Activated naive CD4-positive, alpha-beta T cell treated with anti-CD3 and anti-CD28 coated beads, Interleukin-2, amount 10 ng/mL, durations not matched to agents 7 days and 5 days (primary cell): ENCODE measurements around the gene CDK5RAP1.
"Not testable (repeated sequence)": the region's sequence is repeated elsewhere in the genome, so short reads cannot be mapped to it uniquely, and the experiment has no call there.

ENCODE experiments used
- CTCF ChIA-PET: fragments of 350-600 bp; sonication (Branson Sonifier 250); formaldehyde crosslinking; loops from one replicate; lab custom pipeline; 2021; ENCODE audit warnings: antibody characterized with exemption; lab: Charles Lee
- DNase-seq: peaks from one replicate; pipeline ENCODE4 v3.0.0-alpha.2; 2020
- H3K27ac Mint-ChIP-seq: one replicate; pipeline ENCODE4 v1.8.0; 2021; ENCODE audit warnings: mild to moderate bottlenecking, moderate library complexity, mixed read lengths
- H3K27me3 Mint-ChIP-seq: one replicate; pipeline ENCODE4 v1.8.0; 2021; ENCODE audit warnings: mild to moderate bottlenecking, mixed read lengths
- H3K36me3 Mint-ChIP-seq: one replicate; pipeline ENCODE4 v1.8.0; 2021; ENCODE audit warnings: mixed read lengths
- H3K4me1 Mint-ChIP-seq: one replicate; pipeline ENCODE4 v1.8.0; 2021; ENCODE audit warnings: mixed read lengths
- H3K4me3 Mint-ChIP-seq: one replicate; pipeline ENCODE4 v1.8.0; 2021; ENCODE audit warnings: mild to moderate bottlenecking, moderate library complexity, mixed read lengths
- H3K9me3 Mint-ChIP-seq: one replicate; pipeline ENCODE4 v1.8.0; 2021; ENCODE audit warnings: mixed read lengths

CDK5RAP1 gene

DNA sequence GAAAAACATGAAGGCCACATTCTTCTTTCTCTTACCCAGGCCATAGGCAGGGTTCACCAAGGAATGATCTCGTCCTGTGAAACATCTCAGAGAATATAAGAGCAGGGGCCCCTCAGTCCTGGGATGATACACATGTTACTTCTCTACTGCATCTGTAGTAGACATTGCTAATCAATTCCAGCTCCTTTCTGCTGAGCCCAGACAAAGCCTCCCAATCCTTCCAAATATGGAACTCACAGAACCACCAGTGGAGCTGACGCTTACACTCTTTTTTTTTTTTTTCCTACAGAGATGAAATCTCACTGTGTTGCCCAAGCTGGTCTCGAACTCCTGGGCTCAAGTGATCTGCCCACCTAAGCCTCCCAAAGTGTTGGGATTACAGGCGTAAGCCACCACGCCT, 33.1 kb upstream of the CDK5RAP1 start:
- CTCF ChIA-PET, result no interaction called here
- no peak overlapping the region for H3K4me3 Mint-ChIP-seq
- H3K4me1 Mint-ChIP-seq, result no peaks in the 10 kb centered on the region
- no peaks in the 10 kb centered on the region for H3K27me3 Mint-ChIP-seq
- no peaks in the 10 kb centered on the region for H3K9me3 Mint-ChIP-seq
- H3K27ac Mint-ChIP-seq, result no peak overlapping the region
- no peak for DNase-seq
- no peaks in the 10 kb centered on the region for H3K36me3 Mint-ChIP-seq

DNA sequence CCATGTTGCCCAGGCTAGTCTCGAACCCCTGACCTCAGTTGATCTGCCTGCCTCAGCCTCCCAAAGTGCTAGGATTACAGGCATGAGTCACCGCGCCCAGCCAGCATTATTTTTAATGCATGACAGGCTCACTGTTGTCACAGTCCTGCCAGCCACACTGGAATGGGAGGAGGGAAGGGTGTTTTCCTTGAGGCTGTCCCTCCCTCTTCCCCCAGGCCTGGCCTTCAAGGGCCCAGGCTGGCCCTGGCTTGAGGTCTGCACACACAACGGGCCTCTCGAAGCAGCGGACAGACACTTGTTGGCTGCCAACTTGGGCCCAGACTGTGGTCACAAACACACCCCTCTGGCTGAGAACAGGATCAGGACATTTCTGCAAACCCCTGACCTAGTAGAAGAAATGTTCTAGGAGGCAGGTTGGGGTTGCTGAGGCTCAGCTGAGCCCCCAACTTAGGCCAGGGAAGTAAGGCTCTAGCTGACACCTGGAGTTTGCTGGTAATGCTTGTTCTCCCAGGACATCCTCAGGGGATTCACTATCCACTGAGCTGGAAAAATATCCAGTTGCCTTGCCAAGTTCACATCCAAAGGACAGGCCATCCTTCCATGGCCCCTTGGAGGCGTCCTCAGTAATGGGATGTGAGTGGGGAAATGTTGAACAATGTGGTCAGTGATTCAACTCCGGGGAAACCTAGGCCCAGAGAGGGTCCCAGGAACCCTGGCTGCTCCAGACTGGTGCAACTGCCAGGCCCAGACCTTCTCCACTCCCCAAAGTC, 32.3 kb upstream of the CDK5RAP1 start:
- Mint-ChIP-seq H3K4me3 (no peak overlapping the region), H3K4me1 (no peaks in the 10 kb centered on the region), H3K36me3 (no peaks in the 10 kb centered on the region), H3K27ac (no peak overlapping the region), H3K27me3 (no peaks in the 10 kb centered on the region), H3K9me3 (no peaks in the 10 kb centered on the region)
- DNase-seq, result no peak
- CTCF ChIA-PET, result no interaction called here

DNA sequence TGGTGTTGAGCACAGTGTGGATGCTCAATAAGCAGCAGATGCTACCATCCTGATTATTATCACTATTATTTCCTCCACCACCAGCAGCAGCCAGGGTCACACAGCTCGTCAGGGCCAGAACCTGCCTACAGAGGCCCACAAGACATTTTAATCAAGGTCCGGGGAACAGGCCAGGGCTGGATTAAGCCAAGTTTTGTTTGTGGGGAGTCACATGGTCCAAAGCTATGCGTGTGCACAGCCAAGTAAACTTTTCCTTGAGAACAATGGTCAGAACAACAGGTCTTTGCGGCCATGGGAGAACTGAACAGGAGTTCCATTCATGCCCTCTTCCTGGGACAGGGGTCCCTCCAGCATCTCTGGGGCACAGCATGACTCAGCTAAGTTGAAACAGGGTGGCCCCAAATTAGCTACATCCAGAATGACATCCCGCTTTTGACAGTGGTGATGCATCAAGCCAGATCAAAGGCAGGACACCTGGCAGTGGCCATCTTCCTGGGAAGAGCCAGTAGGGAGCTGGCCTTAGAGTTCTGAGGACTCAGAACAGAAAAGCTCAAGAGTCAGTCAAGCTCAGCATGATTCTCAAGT, 30.6 kb upstream of the CDK5RAP1 start:
- no peaks in the 10 kb centered on the region for H3K4me1 Mint-ChIP-seq
- H3K27ac Mint-ChIP-seq, result no peak overlapping the region
- H3K9me3 Mint-ChIP-seq, result no peaks in the 10 kb centered on the region
- CTCF ChIA-PET, result interaction anchor here (1.5 kb wide), 1 partner anchor 32 kb away, joined by 3 read pairs; no protein-coding TSS in a partner anchor
- no peak overlapping the region for H3K4me3 Mint-ChIP-seq
- DNase-seq, result no peak
- H3K36me3 Mint-ChIP-seq, result no peaks in the 10 kb centered on the region
- no peaks in the 10 kb centered on the region for H3K27me3 Mint-ChIP-seq

DNA sequence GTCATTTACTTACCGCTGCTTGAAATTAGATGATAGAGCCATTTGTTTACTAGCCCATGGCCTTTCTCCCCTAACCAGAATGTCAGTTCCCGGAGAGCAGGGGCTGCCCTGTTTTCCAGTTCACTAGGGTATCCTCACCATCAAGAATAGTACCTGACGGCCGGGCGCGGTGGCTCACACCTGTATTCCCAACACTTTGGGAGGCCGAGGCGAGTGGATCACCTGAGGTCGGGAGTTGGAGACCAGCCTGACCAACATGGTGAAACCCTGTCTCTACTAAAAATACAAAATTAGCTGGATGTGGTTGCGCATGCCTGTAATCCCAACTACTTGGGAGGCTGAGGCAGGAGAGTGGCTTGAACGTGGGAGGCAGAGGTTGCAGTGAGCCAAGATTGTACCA, 22.6 kb upstream of the CDK5RAP1 start:
- H3K9me3 Mint-ChIP-seq, H3K4me1 Mint-ChIP-seq, H3K27me3 Mint-ChIP-seq, H3K36me3 Mint-ChIP-seq, H3K4me3 Mint-ChIP-seq, DNase-seq, H3K27ac Mint-ChIP-seq: not testable (repeated sequence)
- CTCF ChIA-PET, result interaction anchor here (0.8 kb wide), 1 partner anchor 208 kb away, joined by 3 read pairs; no protein-coding TSS in a partner anchor

DNA sequence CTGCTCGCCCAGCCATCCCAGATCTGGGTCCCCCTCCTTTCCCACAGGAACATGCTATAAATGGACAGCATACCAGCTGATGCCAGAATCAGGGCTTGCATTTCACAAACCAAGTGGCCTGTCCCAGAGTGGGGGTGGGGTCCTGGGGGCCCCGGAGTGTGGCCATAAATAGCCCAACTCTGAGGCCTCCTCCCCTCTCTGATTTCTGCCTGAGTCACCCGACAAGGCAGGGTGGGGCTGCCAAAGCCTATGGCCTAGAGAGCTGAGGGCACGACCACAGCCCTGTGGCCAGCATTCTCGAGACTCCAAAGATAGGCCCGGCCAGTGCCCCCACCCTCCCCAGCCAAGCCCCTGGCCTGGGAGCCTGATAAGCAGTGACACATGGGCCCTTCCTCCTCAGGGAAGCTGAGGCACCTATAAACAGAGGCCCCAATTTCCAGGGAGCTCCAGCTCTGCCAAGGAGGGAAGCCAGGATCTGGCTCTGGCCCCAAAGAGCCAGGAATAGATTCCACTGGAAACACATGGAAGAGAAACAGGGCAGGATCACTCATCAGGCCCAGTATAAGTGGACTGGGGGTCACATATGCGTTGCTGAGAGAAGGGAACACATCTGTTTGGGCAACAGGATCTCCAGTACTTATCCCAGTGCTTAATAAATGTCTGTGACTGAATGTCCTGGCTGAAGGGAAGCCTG, 22.0 kb upstream of the CDK5RAP1 start:
- no peaks in the 10 kb centered on the region for H3K4me1 Mint-ChIP-seq
- no peaks in the 10 kb centered on the region for H3K36me3 Mint-ChIP-seq
- H3K27ac Mint-ChIP-seq, result no peak overlapping the region
- no peak overlapping the region for H3K4me3 Mint-ChIP-seq
- CTCF ChIA-PET, result interaction anchor here (0.8 kb wide), 1 partner anchor 208 kb away, joined by 3 read pairs; no protein-coding TSS in a partner anchor
- DNase-seq, result no peak
- no peaks in the 10 kb centered on the region for H3K27me3 Mint-ChIP-seq
- H3K9me3 Mint-ChIP-seq, result no peaks in the 10 kb centered on the region

DNA sequence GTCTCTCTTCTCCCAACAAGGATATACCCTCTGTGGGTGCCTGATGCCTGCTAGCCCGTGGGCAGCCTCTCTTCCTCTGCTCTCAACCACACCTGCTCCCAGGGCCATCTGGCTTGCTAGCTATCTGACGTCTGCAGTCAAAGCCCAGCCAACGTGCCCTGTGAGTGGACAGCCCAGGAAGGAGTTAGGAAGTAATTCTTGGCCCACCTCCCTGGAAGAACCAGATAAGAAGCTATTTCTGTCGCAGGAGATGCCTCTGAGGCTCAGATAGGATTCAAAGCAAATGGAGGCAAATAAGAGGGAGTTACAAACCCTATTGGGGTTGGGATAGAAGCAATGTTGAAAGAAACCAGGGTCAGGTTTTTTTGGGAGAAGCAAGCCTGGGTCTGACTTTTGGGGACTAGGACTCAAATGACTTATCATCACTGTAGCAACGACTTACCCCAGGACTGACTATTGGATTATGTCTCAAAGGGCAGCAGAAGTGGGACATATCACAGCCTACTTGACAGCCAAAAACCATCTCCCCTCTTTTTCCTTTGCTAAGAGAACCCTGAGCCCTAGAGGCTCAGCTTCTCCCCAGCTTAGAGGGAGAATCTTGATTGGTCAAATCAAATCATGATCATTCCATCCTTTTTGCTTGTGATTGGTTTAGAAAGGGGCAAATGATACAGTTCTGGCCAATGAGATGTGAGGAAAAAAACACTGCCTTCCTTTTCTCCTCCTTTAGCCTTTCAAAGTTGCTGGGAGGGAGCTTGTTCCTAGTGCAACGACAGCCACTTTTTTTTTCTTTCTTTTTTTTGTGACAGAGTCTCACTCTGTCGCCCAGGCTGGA, 18.0 kb upstream of the CDK5RAP1 start:
- no peaks in the 10 kb centered on the region for H3K36me3 Mint-ChIP-seq
- H3K27ac Mint-ChIP-seq, result no peak overlapping the region
- DNase-seq, result no peak
- no peak overlapping the region for H3K4me3 Mint-ChIP-seq
- CTCF ChIA-PET, result no interaction called here
- H3K27me3 Mint-ChIP-seq, result no peaks in the 10 kb centered on the region
- no peaks in the 10 kb centered on the region for H3K4me1 Mint-ChIP-seq
- no peaks in the 10 kb centered on the region for H3K9me3 Mint-ChIP-seq

DNA sequence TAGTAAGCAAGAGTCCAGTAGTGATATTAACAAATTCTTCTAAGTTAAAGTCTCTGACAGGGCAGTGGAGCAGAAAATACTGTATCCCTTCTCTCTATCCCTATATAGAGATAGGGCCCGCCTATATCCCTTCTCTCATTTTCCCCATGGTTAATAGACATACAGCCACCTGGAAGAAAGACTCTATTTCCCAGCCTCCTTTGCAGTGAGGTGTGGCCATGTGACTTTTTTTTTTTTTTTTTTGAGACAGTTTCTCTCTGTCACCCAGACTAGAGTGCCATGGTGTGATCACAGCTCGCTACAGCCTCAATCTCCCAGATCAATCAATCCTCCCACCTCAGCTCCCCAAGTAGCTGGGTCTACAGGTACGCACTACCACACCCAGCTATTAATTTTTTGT, 16.7 kb upstream of the CDK5RAP1 start:
- no peaks in the 10 kb centered on the region for H3K27me3 Mint-ChIP-seq
- no peak overlapping the region for H3K4me3 Mint-ChIP-seq
- no peaks in the 10 kb centered on the region for H3K4me1 Mint-ChIP-seq
- CTCF ChIA-PET, result interaction anchor here (0.6 kb wide), 1 partner anchor 38 kb away, joined by 3 read pairs; no protein-coding TSS in a partner anchor
- DNase-seq, result no peak
- no peaks in the 10 kb centered on the region for H3K36me3 Mint-ChIP-seq
- no peaks in the 10 kb centered on the region for H3K9me3 Mint-ChIP-seq
- no peak overlapping the region for H3K27ac Mint-ChIP-seq

DNA sequence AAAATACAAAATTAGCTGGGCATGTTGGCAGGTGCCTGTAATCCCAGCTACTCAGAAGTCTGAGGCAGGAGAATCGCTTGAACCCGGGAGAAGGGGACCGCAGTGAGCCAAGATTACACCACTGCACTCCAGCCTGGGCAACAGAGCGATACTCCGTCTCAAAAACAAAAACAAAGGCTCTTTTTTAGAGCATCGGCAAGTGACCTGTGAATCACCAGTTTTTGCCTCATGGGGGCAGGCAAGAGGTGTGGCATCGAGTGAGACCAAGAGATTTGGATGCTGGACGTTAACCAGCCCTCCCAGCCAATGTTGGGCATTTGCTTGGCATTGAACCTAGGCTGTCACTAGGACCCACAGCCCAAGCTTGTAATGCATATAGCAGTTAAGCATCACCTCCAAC, 14.6 kb upstream of the CDK5RAP1 start:
- peak; percentile 28 for DNase-seq
- Mint-ChIP-seq H3K27ac (no peak overlapping the region), H3K36me3 (no peaks in the 10 kb centered on the region), H3K9me3 (no peaks in the 10 kb centered on the region), H3K4me3 (no peak overlapping the region), H3K4me1 (no peaks in the 10 kb centered on the region), H3K27me3 (no peaks in the 10 kb centered on the region)
- CTCF ChIA-PET, result no interaction called here

DNA sequence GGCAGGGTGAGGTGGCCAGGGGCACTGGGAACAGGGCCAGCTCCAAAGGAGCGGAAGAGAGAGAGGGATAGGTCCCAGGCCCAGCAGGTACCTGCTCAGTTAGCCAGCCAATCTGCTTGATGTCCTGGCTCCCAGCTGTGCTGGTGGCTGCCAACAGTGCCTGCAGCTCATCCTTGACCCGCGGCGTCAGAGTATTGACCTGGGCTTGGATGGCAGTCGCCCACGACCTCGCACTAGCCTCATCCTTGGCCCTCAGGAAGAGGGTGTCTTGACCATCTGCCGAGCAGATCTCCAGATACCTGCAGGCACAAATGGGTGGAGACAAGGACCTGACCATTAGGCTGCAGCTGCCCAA, 11.1 kb upstream of the CDK5RAP1 start:
- H3K27ac Mint-ChIP-seq, result no peak overlapping the region
- H3K9me3 Mint-ChIP-seq, result no peaks in the 10 kb centered on the region
- CTCF ChIA-PET, result interaction anchor here (2.3 kb wide), 1 partner anchor 11 kb away, joined by 9 read pairs; the partner anchor contains the start of gene CDK5RAP1
- H3K4me1 Mint-ChIP-seq, result no peaks in the 10 kb centered on the region
- DNase-seq, result no peak
- no peak overlapping the region for H3K4me3 Mint-ChIP-seq
- peaks cover 4% of the 10 kb centered on the region for H3K36me3 Mint-ChIP-seq
- H3K27me3 Mint-ChIP-seq, result no peaks in the 10 kb centered on the region

DNA sequence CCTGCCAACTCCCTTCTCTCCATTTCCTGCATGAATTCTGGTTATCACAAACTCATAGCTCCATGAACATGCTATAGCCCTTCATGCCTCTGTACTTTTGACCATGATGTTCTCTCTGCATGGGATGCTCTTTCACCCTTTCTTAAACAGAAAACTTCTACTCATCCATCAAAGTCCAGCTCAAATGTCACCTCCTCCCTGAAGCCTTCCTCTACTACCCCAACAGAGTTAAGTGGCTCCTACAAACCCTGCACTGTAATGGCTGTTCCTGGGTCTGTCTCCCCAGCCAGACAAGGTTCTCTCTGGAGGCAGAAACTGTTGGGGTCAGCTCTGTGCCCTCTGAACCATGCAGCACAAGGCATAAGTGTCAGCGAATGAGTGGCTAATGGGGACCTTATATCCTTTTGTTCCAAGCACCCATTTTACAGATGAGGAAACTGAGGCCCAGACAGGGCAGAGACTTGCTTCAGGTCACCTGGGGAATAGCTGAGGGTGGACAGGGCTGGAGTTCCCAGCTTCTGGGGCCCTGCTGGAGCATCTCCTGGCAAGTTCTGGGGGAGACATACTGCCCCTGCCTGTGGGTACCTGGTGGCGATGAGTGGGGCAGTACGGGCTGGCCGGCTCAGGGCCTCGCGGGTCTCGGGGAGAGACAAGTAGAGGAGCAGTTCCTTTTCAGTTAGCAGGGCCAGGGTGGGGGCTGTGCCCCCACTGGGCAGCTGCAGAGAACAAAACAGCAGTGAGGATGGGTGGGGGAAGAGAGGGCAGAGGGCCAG, 10.6 kb upstream of the CDK5RAP1 start:
- no peaks in the 10 kb centered on the region for H3K9me3 Mint-ChIP-seq
- H3K27ac Mint-ChIP-seq, result no peak overlapping the region
- DNase-seq, result no peak

DNA sequence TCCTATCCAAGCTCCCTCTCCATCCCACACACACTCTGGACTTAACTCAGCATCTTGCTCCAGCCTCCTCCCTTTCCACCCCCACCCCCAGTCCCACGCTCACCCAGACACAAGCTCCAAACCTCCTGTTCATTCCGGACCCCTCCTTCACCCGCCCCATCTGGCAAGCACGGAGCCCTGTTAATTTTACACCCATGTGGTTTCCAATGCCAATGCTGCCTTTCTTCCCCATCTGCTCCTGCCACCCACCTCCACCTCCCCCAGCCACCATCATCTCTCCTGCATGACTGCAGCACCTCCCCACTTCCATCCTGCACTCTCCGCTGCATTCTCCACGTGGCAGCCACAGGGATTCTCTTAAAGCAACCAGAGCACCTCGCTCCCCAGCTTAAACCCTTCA, 9.9 kb upstream of the CDK5RAP1 start:
- Mint-ChIP-seq H3K4me3 (no peak overlapping the region), H3K27me3 (no peaks in the 10 kb centered on the region), H3K36me3 (peaks cover 9% of the 10 kb centered on the region), H3K4me1 (no peaks in the 10 kb centered on the region), H3K9me3 (no peaks in the 10 kb centered on the region), H3K27ac (no peak overlapping the region)
- DNase-seq, result no peak
- CTCF ChIA-PET, result interaction anchor here (0.7 to 2.3 kb wide), 2 partner anchors 10 to 621 kb away, joined by 3 to 9 read pairs; partner anchors contain the start of gene CDK5RAP1

More for the DNA sequence above, 10.6 kb upstream of the CDK5RAP1 start:
- Mint-ChIP-seq H3K4me1 (no peaks in the 10 kb centered on the region), H3K4me3 (no peak overlapping the region), H3K36me3 (peaks cover 9% of the 10 kb centered on the region), H3K27me3 (no peaks in the 10 kb centered on the region)
- CTCF ChIA-PET, result interaction anchor here (0.7 to 2.3 kb wide), 2 partner anchors 11 to 622 kb away, joined by 3 to 9 read pairs; partner anchors contain the start of gene CDK5RAP1

DNA sequence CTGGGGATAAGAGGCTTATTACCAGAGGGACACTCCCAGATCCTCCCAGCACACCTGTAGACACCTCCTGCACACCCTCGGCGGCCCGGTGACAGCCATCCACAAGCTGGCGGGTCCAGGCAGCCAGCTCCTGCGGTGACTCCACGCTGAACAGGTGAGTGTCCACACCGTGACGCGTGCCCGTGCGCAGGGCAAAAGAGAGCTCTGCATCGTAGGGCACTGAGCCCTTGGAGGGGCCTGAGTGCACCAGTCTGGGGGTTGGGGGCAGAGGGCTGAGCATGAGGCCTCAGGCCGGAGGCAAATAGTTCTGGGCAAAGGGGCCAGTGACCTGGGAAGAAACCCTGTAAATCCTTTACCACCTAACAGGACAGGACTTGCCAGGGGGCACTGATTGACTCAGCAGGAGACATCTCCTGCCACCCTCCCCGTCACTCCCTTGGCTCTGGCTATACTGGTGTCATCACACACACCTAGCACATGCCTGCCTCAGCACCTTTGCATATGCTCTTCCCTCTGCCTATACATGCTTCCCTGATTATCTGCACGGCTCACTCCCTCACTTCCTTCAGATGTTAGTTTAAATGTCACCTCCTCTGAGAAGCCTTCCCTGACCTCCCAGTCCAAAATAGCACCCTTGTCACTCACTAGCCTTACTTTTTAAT, 8.9 kb upstream of the CDK5RAP1 start:
- Mint-ChIP-seq H3K36me3 (peaks cover 9% of the 10 kb centered on the region), H3K27ac (no peak overlapping the region), H3K4me1 (no peaks in the 10 kb centered on the region), H3K9me3 (no peaks in the 10 kb centered on the region), H3K4me3 (no peak overlapping the region), H3K27me3 (no peaks in the 10 kb centered on the region)
- CTCF ChIA-PET, result no interaction called here
- DNase-seq, result no peak
